Vagina (tissue), 2 donors: Measurements from ENCODE around the gene STAP1. TPM values are rescaled to one million over a fixed set of nuclear protein-coding genes. Genes with fewer than 3 reads are reported as not detected.

Experiments used
- DNase-seq, 2 donors: peaks; one replicate each; pipeline ENCODE4 v3.0.0-alpha.2; 2017; ENCODE audit errors: extremely low spot score in 2 of 2
- H3K27ac ChIP-seq: fragments of 200-600 bp; sonication (generic); one replicate; pipeline ENCODE4 v1.5.1; 2019
- H3K27me3 ChIP-seq: fragments of 200-600 bp; sonication (generic); one replicate; pipeline ENCODE4 v1.5.1; 2019
- H3K36me3 ChIP-seq, 2 donors: fragments of 200-600 bp; sonication (generic); one replicate each; pipeline ENCODE4 v1.5.1; 2017 to 2019
- H3K4me1 ChIP-seq: fragments of 200-600 bp; sonication (generic); one replicate; pipeline ENCODE4 v1.5.1; 2019
- H3K4me3 ChIP-seq, 2 donors: fragments of 200-600 bp; sonication (generic); 1 replicate in 1 of 2; 2 replicates in 1 of 2; pipeline ENCODE4 v1.5.1; 2016 to 2019
- H3K9me3 ChIP-seq: fragments of 200-600 bp; sonication (generic); one replicate; pipeline ENCODE4 v1.5.1; 2019
- CTCF ChIP-seq, 3 experiments: fragments of 450-650 bp in 2 of 3; fragments of 200-600 bp in 1 of 3; sonication (generic) in 1 of 3; IDR thresholded peaks; one replicate each; pipeline ENCODE4 v1.5.1; 2017 to 2019; ENCODE audit warnings: antibody characterized with exemption in 3 of 3, mild to moderate bottlenecking in 2 of 3, moderate library complexity in 2 of 3
- POLR2A ChIP-seq, 2 donors: fragments of 450-650 bp; IDR thresholded peaks; one replicate each; pipeline ENCODE4 v1.6.1; 2017; ENCODE audit warnings: antibody characterized with exemption in 2 of 2, mild to moderate bottlenecking in 2 of 2, moderate library complexity in 2 of 2
- POLR2AphosphoS5 ChIP-seq, 2 donors: sonication (generic); formaldehyde crosslinking; IDR thresholded peaks; one replicate each; pipeline ENCODE4 v1.9.0; 2017; ENCODE audit warnings: antibody characterized with exemption in 2 of 2, mild to moderate bottlenecking in 2 of 2, low read depth in 1 of 2; ENCODE audit not compliant: insufficient read depth in 1 of 2
- intact Hi-C: fragments of 100-400 bp; cut with DNase I; formaldehyde crosslinking; loops from one replicate; pipeline ENCODE4 v1.15.1; 2023
- total RNA-seq: library from RNA; depleted of rRNA; stranded (reverse); fragments of >200 nt; gene quantifications from one replicate; pipeline ENCODE4 v1.2.3, GENCODE V29; 2016

STAP1 gene
- total RNA-seq, 1 donor from 2014 or later, result not detected

GRCh38 chr4:67608027-67608426 is 49.5 kb downstream of the STAP1 start:
- intact Hi-C loops, result no loop called here

GRCh38 chr4:67614186-67614585 is 55.7 kb downstream of the STAP1 start:
- no peak for DNase-seq
- TF ChIP-seq CTCF (IDR thresholded peaks at IDR 0.05) (no peak), POLR2AphosphoS5 (IDR thresholded peaks at IDR 0.05; ENCODE audit: insufficient read depth in 1 of 2, low read depth in 1 of 2) (no peak), POLR2A (IDR thresholded peaks at IDR 0.05) (no peak)
- Histone ChIP-seq H3K9me3 (no peaks in the 10 kb centered on the region), H3K27ac (no peak overlapping the region), H3K36me3 (peaks cover 0 to 8% of the 10 kb centered on the region in 2 donors), H3K27me3 (no peaks in the 10 kb centered on the region), H3K4me1 (no peaks in the 10 kb centered on the region), H3K4me3 (no peak overlapping the region)
- intact Hi-C loops, result no loop called here

More at GRCh38 chr4:67608027-67608426, 49.5 kb downstream of the STAP1 start:
- H3K4me3 ChIP-seq, result no peak overlapping the region
- DNase-seq, result no peak
- no peaks in the 10 kb centered on the region for H3K27me3 ChIP-seq
- H3K9me3 ChIP-seq, result no peaks in the 10 kb centered on the region
- no peaks in the 10 kb centered on the region for H3K36me3 ChIP-seq
- no peak overlapping the region for H3K27ac ChIP-seq
- TF ChIP-seq POLR2A (IDR thresholded peaks at IDR 0.05) (no peak), CTCF (IDR thresholded peaks at IDR 0.05) (no peak), POLR2AphosphoS5 (IDR thresholded peaks at IDR 0.05; ENCODE audit: insufficient read depth in 1 of 2, low read depth in 1 of 2) (no peak)
- no peaks in the 10 kb centered on the region for H3K4me1 ChIP-seq

DNA sequence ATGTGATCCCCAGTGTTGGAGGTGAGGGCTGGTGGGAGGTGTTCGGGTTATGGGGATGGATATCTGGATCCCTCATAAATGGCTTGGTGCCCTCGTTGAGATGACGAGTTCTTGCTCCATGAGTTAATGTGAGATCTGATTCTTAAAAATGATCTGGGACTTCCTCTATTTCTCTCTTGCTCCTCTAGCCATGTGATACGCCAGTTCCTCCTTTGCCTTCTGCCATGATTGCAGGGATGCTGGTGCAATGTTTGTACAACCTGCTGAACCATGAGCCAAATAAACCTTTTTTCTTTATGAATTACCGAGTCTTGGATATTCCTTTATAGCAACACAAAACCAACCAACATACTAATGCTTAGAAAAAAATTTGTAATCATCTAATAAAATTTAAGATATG is 56.6 kb downstream of the STAP1 start:
- intact Hi-C loops, result no loop called here
- Histone ChIP-seq H3K27me3 (no peaks in the 10 kb centered on the region), H3K4me3 (no peak overlapping the region), H3K27ac (no peak overlapping the region), H3K9me3 (no peaks in the 10 kb centered on the region), H3K36me3 (peaks cover 0 to 17% of the 10 kb centered on the region in 2 donors), H3K4me1 (no peaks in the 10 kb centered on the region)
- TF ChIP-seq POLR2AphosphoS5 (IDR thresholded peaks at IDR 0.05; ENCODE audit: insufficient read depth in 1 of 2, low read depth in 1 of 2) (no peak), POLR2A (IDR thresholded peaks at IDR 0.05) (no peak), CTCF (IDR thresholded peaks at IDR 0.05) (no peak)
- DNase-seq, result no peak

GRCh38 chr4:67616478-67616877 is 58.0 kb downstream of the STAP1 start:
- intact Hi-C loops, result no loop called here
- H3K36me3 ChIP-seq, result peaks cover 0 to 24% of the 10 kb centered on the region in 2 donors
- H3K4me3 ChIP-seq, result no peak overlapping the region
- no peak for DNase-seq
- H3K27me3 ChIP-seq, result no peaks in the 10 kb centered on the region
- no peak for TF ChIP-seq POLR2AphosphoS5 (IDR thresholded peaks at IDR 0.05; ENCODE audit: insufficient read depth in 1 of 2, low read depth in 1 of 2)
- no peak for TF ChIP-seq CTCF (IDR thresholded peaks at IDR 0.05)
- no peak for TF ChIP-seq POLR2A (IDR thresholded peaks at IDR 0.05)
- no peaks in the 10 kb centered on the region for H3K9me3 ChIP-seq
- no peak overlapping the region for H3K27ac ChIP-seq
- no peaks in the 10 kb centered on the region for H3K4me1 ChIP-seq

- TF ChIP-seq CTCF (IDR thresholded peaks at IDR 0.05) (no peak), POLR2AphosphoS5 (IDR thresholded peaks at IDR 0.05; ENCODE audit: insufficient read depth in 1 of 2, low read depth in 1 of 2) (no peak), POLR2A (IDR thresholded peaks at IDR 0.05) (no peak)
- no peak for DNase-seq
- no peaks in the 10 kb centered on the region for H3K27me3 ChIP-seq
- intact Hi-C loops, result no loop called here
- no peaks in the 10 kb centered on the region for H3K9me3 ChIP-seq
- no peaks in the 10 kb centered on the region for H3K4me1 ChIP-seq
- H3K4me3 ChIP-seq, result no peak overlapping the region
- H3K27ac ChIP-seq, result no peak overlapping the region
- peaks cover 0 to 44% of the 10 kb centered on the region in 2 donors for H3K36me3 ChIP-seq
These were observed 66.4 kb downstream of the STAP1 start for GRCh38 chr4:67624939-67625338.
